Loucy (cell line): Measurements from ENCODE around the gene MYD88.

Experiments used
- CTCF ChIP-seq: fragments of 200-600 bp; sonication (generic); conservative IDR thresholded peaks from 2 replicates; pipeline ENCODE4 v1.5.1; 2014; ENCODE audit warnings: mild to moderate bottlenecking, antibody characterized with exemption, low read length
- EZH2phosphoT487 ChIP-seq: fragments of 200-600 bp; IDR thresholded peaks from 2 replicates; pipeline ENCODE4 v1.6.1; 2018; ENCODE audit warnings: antibody characterized with exemption, mild to moderate bottlenecking, moderate library complexity, borderline replicate concordance

GRCh38 chr3:38115645-38116427 lies 22.6 kb upstream of the MYD88 start:
- TF ChIP-seq CTCF = no peak
- no peak for TF ChIP-seq EZH2phosphoT487
